NCI-H2196 (cell line): Measurements from ENCODE around the gene GRIK1.

ENCODE experiments used
- DNase-seq: peaks from one replicate; lab custom pipeline; 2025; ENCODE audit not compliant: unreplicated experiment; lab: John Stamatoyannopoulos, UW

The GRIK1 gene

GRCh38 chr21:29549614-29550013 is 390.2 kb downstream of the GRIK1 start:
- DNase-seq: no peak

DNA sequence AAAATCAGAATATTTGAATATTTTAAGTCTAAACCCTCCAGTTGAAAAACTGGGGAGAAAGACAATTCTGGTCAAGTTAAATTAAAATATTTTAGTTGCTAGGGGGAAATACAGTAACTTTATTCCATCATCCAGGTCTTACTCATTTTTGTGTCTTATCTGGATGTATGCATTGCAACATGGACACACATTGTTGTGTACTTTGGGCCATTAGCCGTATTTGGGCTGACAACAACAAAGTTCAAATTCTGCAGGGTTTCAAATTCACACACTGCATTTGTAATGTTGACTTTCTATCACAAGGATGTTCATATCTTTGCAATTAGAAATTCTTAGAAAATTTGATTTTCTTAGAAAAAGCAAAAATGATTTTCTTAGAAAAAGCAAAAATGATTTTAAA is 391.8 kb downstream of the GRIK1 start:
- DNase-seq: no peak

- DNase-seq: no peak
These were observed 393.7 kb downstream of the GRIK1 start for GRCh38 chr21:29546071-29546470.

DNA sequence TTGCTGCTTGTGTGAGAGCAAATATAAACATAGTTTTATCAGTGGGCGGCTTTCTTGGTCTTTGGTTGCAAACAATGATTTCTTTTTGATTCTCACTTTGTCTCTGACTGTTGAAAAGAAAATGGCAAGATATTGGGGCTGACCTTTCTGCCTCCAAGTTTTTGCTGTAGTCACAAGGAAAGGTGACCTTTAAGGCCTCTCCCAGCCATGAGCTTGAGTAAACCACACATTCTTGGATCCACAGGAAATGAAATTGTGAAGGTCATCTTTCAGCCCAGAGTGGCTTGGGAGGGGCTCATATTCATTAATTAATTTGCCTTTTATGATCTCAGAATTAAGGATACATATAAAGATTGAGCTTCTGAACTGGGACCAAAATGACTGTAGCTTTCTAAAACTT is 399.5 kb downstream of the GRIK1 start:
- no peak for DNase-seq

DNA sequence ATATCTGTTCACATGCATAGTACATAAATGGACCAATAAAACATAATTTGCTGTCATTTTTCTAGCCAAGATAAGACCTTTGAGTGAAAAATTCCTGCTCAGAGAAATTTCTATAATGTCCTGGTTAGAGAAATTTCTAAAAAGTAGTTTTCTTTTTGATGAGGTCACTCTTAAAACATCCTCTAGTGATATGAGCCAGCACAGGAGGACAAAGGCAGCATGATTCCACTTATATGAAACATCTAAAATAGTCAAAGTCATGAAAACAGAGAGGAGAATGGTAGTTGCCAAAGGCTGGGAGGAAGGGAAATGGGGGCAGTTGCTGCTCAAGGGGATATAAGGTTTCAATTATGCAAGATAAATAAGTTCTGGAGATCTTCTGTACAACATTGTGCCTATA is 401.7 kb downstream of the GRIK1 start:
- DNase-seq: no peak

DNA sequence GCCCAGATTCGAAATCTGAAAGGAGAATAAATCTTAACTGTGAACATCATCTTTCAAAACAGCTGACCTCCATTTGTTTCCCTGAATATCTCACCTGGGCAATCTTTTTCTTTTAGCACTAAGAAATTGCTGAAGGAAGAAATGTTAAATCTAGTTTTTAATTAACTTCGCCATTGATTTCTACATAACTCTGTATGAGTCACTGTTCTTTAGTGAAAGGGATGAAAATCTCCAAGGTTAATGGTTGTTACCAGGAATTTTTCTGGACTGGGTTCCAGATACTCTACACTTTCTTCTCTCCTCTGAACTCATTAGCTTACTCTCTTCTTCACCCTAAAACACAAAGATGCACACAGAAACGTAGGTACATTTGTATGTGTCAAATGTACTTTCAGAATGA is 405.3 kb downstream of the GRIK1 start:
- no peak for DNase-seq

DNA sequence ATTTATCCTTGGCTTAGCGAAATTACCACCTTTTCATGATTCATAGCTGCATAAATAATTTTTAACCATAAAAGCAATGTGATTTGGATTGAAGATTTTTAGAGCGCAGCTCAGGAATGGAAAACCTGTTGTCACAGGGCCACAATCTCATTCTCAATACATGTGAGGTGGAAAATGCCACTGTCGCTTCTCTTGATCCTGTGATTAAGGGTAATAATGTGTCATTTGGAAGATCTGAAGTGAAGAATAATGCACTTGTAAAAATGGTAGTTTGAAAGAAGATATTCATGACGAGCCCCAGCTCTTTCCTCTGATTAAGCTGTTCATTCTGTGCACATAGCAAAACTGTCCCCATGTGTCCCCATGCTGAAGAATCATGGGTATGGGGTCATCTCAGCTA is 410.7 kb downstream of the GRIK1 start:
- DNase-seq: no peak

- DNase-seq: no peak
These were observed 413.3 kb downstream of the GRIK1 start for GRCh38 chr21:29526545-29526944.

DNA sequence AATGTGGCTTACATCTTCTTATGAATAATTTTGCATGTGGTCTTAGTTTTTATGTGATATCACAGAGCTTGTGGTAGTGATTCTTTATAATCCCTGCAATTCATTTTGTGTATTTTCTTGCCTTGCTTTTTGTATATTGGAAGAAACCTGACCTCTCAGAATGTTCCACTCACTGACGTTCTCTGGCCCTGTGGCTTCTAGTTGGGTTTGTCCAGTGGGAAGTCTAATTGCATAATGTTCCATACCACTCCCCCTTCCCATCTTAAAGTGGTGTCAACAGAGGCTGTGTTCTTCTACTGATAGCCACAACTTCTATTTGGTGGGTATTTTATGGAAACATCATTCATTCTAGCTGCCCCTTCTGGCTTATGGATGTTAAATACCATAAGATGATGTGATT is 415.7 kb downstream of the GRIK1 start:
- no peak for DNase-seq

DNA sequence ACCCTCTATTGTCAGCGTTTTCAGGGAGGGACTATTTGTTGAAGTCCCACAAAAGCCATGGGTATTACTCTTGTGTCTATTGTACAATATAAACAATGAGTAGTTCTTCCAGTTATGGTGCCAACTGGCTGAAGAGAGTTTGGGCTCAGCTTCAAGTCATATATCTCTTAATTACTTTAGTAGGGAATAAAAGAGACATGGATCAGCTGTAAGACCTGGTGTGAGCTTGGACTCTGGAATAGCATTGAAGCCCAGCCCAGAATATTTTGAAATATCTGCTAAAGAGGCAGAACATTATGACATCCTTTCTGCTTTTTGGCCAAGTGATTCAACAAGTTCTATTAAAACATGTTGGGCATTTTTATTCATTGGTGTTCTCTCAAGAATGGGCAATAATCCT is 416.1 kb downstream of the GRIK1 start:
- DNase-seq: no peak

- DNase-seq: no peak
These were observed 417.9 kb downstream of the GRIK1 start for GRCh38 chr21:29521872-29522271.

DNA sequence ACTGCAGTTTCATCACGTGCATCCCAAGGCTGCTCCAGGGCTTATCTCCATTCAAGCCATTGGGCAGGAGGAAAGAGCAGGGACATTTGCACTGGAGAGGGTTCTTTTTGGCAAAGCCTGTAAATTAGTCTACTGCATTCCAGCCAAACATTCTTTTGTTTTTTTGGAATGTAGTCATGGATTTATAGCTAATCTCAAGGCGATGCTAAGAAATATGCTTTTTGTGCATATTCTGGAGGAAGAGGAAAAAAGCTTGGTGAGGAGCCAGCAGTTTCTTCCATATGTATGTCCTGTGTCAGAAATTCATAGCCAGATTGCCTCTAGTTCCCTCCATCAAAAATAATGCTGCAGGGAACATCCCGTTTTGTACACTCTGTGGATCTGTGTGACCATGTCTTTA is 419.6 kb downstream of the GRIK1 start:
- no peak for DNase-seq

GRCh38 chr21:29514652-29515247 is 425.0 kb downstream of the GRIK1 start:
- no peak for DNase-seq

DNA sequence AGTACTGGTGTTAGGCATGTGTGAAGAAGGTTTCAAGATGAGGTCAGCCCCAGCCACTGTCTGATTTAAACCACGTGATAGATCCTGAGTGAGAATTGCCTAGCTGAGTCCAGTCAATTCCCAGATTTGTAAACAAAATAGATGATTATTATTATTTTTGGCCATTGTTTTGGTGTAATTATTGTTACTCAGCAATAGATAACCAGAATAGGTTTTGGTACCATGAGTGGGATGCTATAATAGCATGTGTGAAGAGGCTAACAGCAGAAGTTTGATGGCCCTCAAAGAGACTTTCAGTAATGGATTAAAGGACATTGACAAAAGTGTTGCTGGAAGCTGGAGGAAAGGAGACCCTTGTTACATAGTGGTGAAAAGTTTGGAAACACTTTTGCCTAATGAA is 426.3 kb downstream of the GRIK1 start:
- no peak for DNase-seq

- no peak for DNase-seq
These were observed 428.7 kb downstream of the GRIK1 start for GRCh38 chr21:29511096-29511495.

GRCh38 chr21:29509121-29509520 is 430.7 kb downstream of the GRIK1 start:
- DNase-seq: no peak

- DNase-seq: no peak
These were observed 431.5 kb downstream of the GRIK1 start for GRCh38 chr21:29508301-29508700.

DNA sequence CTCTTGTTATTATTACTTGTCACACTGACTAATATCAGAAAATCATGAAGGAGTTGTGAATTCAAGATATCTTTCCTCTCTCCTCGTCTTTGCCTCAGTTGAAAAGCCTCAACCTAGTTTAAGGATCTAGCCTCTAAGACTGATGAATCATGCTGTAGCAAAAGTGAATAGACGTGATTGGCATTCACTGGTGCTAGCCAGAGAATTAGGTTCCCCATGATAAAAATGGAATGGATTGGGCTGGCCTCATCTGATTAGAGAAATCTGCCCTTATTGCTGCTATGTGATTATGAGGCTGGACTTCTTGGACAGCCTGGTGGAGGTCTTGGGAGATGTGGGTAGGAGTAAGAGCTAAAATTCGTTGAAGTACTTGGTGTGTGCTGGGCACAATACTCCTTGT is 432.8 kb downstream of the GRIK1 start:
- no peak for DNase-seq

- DNase-seq: no peak
These were observed 433.6 kb downstream of the GRIK1 start for GRCh38 chr21:29506214-29506613.

GRCh38 chr21:29504751-29505321 is 435.0 kb downstream of the GRIK1 start:
- DNase-seq: no peak

- no peak for DNase-seq
These were observed 438.3 kb downstream of the GRIK1 start for GRCh38 chr21:29501451-29501850.

- no peak for DNase-seq
These were observed 440.0 kb downstream of the GRIK1 start for GRCh38 chr21:29499734-29500343.

DNA sequence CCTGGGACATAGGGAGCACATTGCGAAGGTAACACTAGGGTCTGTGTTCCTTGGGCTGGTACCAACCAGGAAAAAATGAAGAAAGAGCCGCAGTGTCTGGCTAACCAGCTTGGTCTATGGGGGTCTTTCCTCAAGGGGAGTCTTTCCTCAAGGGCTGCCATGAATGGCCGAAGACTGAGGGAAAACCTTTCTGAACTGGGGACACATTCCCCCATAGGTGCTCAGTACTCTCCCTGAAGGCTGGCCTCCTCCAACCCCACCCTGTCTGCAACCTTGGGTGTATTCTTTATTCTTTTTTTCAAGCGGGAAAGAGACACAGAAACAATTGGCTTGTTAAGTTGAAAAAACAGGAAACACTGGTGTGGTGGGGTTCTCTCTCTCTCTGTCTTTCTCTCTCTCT is 440.6 kb downstream of the GRIK1 start:
- no peak for DNase-seq
